Measurements from ENCODE around the gene SLC17A3.

DNA sequence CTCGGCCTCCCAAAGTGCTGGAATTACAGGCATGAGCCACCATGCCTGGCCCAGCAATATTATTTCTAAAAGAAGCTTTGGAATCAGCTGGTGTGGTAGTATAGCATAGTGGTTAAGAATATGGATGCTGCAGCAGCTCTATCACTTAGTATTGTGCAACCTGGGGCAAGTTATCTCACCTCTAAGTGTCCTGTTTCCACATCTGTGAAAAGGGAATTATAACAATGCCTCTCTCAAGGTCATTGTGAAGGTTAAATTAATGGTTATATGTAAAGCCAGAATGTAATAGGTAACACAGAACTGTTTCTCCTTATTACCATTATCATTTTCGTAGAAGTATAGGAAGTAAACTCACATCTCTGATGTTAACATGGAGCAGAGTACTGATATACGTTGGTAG lies 42.3 kb upstream of the SLC17A3 start:
- TF ChIP-seq, protein P1, sequence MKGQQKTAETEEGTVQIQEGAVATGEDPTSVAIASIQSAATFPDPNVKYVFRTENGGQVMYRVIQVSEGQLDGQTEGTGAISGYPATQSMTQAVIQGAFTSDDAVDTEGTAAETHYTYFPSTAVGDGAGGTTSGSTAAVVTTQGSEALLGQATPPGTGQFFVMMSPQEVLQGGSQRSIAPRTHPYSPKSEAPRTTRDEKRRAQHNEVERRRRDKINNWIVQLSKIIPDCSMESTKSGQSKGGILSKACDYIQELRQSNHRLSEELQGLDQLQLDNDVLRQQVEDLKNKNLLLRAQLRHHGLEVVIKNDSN (IDR thresholded peaks at IDR 0.05; ENCODE audit: borderline replicate concordance, extremely low read length, insufficient read depth, low read depth, low read length), result no peak
- no peak for TF ChIP-seq SP1 (IDR thresholded peaks at IDR 0.05; ENCODE audit: low read depth, low read length)
- TF ChIP-seq ESRRA (IDR thresholded peaks at IDR 0.05; ENCODE audit: low read length), result no peak
- TF ChIP-seq, protein P2, sequence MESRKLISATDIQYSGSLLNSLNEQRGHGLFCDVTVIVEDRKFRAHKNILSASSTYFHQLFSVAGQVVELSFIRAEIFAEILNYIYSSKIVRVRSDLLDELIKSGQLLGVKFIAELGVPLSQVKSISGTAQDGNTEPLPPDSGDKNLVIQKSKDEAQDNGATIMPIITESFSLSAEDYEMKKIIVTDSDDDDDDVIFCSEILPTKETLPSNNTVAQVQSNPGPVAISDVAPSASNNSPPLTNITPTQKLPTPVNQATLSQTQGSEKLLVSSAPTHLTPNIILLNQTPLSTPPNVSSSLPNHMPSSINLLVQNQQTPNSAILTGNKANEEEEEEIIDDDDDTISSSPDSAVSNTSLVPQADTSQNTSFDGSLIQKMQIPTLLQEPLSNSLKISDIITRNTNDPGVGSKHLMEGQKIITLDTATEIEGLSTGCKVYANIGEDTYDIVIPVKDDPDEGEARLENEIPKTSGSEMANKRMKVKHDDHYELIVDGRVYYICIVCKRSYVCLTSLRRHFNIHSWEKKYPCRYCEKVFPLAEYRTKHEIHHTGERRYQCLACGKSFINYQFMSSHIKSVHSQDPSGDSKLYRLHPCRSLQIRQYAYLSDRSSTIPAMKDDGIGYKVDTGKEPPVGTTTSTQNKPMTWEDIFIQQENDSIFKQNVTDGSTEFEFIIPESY (IDR thresholded peaks at IDR 0.05), result no peak
- TF ChIP-seq MXI1 (IDR thresholded peaks at IDR 0.05; ENCODE audit: low read depth, low read length), result no peak
- no peak for TF ChIP-seq POLR2AphosphoS5 (IDR thresholded peaks at IDR 0.05; ENCODE audit: low read length)
- TF ChIP-seq EP300 (IDR thresholded peaks at IDR 0.05; ENCODE audit: borderline replicate concordance in 1 of 2, control insufficient read depth in 1 of 2, low read depth in 2 of 2, low read length in 2 of 2), result no peak
- TF ChIP-seq, protein P3, sequence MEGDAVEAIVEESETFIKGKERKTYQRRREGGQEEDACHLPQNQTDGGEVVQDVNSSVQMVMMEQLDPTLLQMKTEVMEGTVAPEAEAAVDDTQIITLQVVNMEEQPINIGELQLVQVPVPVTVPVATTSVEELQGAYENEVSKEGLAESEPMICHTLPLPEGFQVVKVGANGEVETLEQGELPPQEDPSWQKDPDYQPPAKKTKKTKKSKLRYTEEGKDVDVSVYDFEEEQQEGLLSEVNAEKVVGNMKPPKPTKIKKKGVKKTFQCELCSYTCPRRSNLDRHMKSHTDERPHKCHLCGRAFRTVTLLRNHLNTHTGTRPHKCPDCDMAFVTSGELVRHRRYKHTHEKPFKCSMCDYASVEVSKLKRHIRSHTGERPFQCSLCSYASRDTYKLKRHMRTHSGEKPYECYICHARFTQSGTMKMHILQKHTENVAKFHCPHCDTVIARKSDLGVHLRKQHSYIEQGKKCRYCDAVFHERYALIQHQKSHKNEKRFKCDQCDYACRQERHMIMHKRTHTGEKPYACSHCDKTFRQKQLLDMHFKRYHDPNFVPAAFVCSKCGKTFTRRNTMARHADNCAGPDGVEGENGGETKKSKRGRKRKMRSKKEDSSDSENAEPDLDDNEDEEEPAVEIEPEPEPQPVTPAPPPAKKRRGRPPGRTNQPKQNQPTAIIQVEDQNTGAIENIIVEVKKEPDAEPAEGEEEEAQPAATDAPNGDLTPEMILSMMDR (IDR thresholded peaks at IDR 0.05 in 2 of 3, conservative IDR thresholded peaks at IDR 0.05 in 1 of 3; ENCODE audit: control insufficient read depth in 2 of 3, extremely low read depth in 1 of 3, insufficient read depth in 1 of 3, low read depth in 3 of 3, low read length in 3 of 3), result no peak
- TF ChIP-seq SMC3 (IDR thresholded peaks at IDR 0.05; ENCODE audit: borderline replicate concordance, low read length), result no peak
- TF ChIP-seq DPF2 (IDR thresholded peaks at IDR 0.05), result no peak
- TF ChIP-seq EZH2 (IDR thresholded peaks at IDR 0.05; ENCODE audit: borderline replicate concordance, control insufficient read depth, low read depth, low read length), result no peak
- TF ChIP-seq, protein P4, sequence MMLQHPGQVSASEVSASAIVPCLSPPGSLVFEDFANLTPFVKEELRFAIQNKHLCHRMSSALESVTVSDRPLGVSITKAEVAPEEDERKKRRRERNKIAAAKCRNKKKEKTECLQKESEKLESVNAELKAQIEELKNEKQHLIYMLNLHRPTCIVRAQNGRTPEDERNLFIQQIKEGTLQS (IDR thresholded peaks at IDR 0.05; ENCODE audit: borderline replicate concordance, extremely low read depth, low read depth, low read length), result no peak
- TF ChIP-seq TBL1XR1 (IDR thresholded peaks at IDR 0.05; ENCODE audit: low read depth, low read length), result no peak
